HG02642 (cell line): ENCODE results near the gene CNTNAP2.
A peak's percentile ranks its signal among the peaks of the same experiment; 100 is the strongest.

Source experiments
- ATAC-seq: cut with Tn5 transposase; IDR thresholded peaks from one replicate; pipeline ENCODE4 v1.9.1; 2021; ENCODE audit warnings: mild to moderate bottlenecking; ENCODE audit not compliant: unreplicated experiment, poor library complexity

Gene CNTNAP2

DNA sequence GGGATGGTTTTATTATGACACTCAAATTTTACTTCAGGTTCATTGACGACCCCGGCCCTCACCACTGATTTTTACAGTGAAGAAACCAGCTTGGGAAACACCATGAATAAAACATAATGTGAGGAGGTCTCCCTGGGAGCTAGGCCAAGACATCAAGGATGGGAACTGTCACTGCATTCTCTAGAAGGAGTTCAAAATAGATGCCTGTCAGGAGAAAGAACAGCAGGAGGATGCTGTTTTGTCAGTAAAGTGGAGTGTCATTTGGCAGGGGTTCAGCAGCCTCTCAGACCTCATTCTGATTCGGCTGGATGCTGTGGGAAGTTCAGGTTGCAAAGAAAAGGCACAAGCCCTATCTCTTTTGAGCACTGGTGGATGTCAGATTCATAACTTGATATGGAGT, 2113.7 kb downstream of the CNTNAP2 start:
- ATAC-seq = no peak

DNA sequence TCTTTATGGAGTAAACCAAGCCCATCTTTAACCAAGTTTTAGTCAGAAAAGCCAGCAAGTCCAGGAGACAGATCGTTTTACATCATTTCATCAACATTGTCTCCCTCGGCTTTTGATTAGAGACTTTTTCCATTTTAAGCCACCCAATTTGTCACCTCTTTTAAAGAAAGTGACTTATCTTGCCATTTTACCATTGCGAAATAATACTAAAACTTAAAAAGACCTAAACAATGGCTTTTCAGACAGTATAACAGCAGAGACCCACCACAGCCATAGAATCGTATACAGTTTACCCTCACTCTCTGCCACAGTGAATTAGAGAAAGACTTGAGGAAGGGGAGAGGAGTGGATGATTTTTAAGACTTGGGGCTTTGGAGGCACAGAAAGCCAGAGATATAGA, 2114.3 kb downstream of the CNTNAP2 start:
- ATAC-seq = no peak

DNA sequence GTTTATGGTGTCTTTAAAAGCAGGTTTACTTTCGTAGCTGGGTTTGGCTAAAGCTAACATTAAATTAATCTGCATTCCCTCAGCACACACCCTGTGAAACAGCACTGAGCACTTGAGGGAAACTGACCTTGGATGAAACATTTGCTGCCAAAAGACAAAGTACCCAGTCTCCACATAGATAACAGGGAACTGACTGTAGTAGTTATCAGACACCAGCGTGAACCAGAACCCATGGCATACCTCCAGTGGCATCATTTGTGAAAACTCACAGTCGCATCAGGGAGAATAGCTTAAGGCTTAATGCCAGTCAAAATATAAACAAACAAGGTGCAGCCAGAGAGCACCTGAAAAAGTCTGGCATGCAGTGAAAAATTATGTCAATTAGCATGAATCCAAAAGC, 2116.2 kb downstream of the CNTNAP2 start:
- ATAC-seq = no peak

DNA sequence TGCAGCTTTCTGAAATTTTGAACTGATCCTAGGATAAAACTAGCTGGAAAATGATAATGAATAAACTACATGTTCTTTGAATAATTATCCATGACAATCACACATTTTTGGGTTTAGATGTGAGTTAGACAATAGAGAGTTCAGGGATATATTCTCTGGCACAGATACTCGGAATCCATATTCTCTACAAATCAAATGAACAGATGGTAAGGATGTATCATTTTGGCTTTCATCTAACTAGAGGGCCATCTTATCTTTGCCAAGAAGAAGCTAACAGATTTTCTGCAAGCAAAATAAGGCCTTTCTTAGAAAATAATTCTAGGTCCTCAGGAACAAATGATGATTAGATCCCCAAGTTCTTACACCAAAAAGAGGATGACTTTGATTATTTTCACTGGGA, 2118.1 kb downstream of the CNTNAP2 start:
- no peak for ATAC-seq

DNA sequence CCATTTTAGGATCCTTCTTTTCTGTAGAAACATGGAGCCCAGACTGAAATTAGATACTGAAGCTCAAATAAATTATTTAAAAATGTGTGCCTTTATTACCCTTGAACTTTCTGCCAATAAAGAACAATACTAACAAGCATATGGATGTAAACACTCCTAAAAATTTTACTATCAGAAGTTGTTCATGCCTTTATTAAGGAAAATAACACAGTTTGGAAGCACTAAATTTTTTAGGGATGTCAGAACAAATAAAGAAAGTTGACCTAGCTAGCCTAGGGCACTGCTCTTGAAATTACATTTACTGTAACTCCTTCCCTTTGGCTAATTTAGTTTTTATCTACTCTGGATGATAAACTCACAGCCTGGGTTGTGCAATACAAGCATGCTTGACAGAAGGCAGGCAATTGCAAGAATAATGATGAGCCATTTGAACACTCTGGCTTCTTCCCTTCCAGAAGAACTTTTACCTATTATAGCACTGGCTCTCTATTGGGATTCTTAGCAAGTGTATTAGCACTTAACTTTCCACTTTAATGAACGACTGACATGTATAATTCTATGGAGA, 2122.2 kb downstream of the CNTNAP2 start:
- no peak for ATAC-seq

DNA sequence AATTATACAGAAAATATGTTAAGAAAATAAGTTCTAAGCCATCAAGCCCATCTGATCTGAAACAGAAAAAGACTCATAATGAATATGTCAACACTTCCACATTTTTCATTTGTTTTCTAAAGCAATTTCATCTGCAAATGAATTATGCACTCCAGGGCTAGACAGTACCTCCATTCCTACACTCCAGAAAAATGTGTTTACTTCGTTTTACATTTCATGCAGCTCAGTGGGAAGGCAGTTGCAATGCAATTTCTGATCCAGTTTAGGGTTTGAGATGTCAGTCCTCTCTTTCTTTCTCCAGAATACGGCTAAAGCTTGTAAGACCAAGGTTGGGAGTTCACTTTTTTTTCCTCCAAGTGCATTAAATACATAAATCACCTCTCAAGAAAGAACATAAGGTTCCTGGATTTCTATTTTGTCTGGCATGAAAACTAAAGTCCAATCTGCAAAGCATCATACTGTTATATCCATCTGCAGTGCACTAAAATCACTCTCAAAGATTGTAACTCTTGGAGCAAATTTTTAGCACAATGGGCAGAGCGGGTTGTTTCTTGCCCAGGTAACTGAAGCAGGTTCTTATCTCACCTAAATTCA, 2125.2 kb downstream of the CNTNAP2 start:
- ATAC-seq = peak; percentile 28

DNA sequence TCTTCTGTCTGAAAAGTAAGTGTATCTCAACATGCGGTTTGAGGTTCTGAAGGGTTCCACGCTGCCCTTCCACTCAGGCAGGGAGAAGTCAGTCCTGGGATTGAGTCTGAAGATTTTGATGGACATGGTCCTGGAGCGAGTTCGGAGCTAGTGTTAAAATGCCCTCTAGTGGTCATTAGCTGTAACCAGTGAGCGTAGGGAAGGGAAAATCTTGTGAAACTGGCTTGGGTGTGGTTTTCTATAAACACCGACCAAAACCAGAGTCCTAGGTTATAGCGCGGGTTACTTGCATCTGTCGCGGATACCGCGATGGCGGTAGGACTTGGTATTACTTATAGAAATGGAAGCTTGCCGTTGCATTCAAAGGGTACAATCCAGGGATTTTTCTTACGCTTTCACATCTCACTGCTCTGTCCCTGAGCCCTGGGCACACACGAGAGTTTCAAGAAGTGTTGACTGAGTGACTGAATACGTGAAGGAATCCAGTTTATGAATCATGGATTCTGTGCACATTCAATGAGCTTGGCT, 2125.8 kb downstream of the CNTNAP2 start:
- ATAC-seq = peak; percentile 89

DNA sequence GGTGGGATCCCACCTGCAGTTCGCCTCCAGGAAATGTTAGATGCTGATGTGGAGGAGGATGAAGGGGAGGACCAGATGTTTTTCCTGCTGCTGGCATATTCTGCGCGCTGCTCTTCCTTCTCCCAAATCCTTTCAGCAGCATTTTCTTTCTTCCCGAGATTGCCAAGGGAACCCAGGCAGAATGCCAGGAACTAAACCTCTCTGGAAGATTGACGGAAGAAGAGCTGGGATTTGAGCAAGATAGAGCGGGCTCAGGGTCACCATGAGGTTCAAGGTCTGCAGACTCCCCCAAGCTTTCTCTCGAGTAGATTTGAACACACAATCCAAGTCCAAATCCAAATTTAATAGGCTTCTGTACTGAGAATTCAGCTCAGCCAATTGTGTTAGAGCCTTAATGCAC, 2128.8 kb downstream of the CNTNAP2 start:
- no peak for ATAC-seq

DNA sequence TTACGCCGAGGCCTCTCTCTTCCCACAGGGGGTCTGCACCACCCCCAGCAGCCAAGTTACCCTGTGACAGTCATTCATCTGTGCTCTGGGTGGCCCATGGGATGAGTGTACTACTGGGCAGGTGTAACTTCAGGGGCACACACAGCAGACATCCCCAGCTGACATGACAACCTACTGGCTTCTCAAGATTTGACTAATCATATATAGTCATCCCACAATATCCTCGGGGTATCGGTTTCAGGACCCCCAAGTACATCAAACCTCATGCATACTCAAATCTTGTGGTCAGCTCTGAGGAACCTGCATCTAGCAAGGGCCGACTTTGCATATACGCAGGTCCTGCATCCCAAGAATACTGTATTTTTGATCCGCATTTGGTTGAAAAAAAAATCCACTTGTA, 2137.0 kb downstream of the CNTNAP2 start:
- peak; percentile 86 for ATAC-seq

DNA sequence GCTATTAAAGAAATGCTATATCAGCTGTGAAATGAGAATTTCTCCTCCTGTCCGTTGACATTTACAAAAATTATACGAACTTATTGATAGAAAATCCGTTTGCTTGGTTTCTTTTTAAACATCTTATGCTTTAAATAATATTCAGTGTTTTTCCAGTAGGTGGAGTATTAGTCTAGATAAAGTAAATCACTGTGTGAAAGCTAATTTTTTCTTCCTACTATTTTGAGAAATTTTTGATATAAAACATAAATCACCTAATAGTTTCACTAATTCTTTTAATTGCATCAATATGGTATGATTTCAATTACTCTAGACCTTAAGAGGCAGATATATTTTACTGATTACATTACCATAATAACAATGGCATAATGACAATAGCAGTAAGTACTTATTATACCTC, 2138.7 kb downstream of the CNTNAP2 start:
- no peak for ATAC-seq

DNA sequence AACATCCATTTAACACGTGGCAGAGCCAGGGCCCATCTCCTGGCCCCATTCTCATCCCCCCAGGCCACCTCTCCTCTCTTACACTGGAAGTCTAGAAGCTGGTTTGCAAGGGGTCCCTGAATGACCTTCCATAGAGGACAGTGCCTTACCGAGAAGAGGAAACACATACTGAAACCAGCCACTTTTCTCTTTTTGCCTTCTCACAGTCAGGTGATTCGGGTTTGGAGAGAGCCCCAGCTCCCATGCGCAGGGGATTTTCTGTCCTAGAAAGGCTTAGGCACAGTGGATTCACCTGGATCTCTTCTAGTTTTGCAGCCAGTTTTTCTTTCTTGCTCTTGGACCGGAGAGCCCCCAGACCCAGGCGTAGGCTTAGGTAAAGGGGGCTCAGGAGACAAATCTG, 2139.8 kb downstream of the CNTNAP2 start:
- ATAC-seq = no peak

DNA sequence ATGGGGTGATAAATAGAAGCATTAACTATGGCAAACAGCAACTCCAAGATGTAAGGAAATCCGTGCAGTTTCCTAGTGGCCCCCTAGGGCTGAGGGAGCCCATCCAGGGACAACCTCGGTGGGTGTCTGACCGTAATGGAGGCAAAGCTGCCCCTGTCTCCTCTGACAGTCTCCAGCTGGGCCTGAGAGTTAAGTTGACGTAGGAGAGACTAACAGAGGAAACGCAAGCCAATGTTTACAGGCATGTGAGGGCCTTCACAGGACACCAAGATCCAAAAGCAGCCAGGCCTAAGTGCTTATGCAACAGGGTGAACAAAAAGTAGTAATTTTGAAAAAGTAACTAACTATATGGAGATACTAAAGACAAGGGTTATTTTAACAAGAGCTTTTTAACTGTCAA, 2144.0 kb downstream of the CNTNAP2 start:
- ATAC-seq = no peak

DNA sequence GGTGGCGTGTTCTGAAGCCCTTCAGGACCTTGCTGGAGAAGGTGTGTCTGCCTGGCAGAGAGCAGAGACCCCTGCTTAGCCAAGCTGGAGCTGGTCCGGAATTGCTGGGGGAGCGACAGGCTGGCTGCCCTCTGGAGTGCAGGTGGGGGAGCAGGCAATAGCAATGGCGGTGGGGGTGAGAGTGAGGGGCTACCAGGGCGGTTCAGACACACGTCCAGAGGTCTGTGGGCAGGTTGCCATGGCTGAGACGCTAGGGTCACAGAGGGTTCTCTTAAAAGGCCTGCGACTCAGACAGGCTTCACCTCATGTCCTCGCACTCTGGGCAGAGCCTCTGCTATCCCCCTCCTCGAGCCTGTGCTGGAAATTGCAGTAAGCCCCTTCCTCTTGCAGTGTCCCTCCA, 2144.9 kb downstream of the CNTNAP2 start:
- no peak for ATAC-seq

DNA sequence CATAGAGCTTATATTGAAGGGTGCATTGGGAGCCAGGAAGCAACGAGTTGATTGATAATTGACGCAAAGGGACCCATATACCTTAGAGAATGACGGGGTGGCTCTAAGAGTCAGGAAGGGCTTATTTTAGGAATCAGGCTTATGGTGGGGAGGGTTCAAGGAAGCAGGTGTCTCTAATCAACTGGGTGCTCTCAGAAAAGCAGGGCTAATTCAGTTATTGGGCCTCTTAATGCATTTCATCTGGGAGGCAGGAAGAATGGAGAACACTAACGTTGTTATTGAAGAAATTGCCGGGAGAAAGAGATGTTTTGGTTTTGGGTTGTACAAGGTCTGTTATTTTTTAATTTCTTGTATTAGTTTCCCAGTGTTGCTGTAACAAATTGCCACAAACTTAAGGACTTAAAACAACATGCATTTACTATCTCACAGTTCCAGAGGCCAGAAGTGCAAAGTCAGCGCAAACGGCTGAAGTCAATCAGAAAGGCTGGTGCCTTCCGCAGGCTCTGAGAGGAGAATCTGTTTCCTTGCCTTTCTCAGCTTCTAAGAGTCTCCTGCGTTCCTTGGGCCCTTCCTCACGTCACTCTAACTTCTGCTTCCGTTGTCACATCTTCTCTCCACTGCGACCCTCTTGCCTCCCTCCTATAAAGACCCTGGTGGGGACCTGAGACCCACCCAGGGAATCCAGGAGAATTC, 2145.5 kb downstream of the CNTNAP2 start:
- ATAC-seq = no peak

DNA sequence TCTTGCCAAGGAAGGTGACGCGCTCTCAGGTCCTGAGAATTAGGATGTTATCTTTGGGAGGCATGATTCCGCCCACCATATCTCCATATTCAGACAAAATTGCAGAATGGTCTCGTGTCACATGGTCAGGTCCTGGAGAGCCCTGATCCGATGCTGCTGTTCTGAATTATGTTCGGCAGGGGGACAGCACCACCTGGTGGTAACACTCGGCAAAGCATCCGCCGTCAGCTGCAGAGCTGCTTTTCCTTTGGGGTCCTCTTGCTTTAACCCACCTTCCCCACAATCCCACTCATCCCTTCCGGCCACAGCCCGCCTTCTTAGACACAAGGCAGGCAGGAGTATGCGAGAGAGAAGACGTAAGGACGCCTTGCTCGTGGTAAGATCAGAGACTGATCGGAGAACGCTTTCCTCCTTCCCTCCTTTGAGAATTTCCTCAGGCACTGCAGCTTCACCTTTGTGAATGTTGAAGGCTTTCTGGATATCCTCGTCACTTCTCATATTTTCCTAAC, 2146.2 kb downstream of the CNTNAP2 start:
- ATAC-seq = peak; percentile 89

DNA sequence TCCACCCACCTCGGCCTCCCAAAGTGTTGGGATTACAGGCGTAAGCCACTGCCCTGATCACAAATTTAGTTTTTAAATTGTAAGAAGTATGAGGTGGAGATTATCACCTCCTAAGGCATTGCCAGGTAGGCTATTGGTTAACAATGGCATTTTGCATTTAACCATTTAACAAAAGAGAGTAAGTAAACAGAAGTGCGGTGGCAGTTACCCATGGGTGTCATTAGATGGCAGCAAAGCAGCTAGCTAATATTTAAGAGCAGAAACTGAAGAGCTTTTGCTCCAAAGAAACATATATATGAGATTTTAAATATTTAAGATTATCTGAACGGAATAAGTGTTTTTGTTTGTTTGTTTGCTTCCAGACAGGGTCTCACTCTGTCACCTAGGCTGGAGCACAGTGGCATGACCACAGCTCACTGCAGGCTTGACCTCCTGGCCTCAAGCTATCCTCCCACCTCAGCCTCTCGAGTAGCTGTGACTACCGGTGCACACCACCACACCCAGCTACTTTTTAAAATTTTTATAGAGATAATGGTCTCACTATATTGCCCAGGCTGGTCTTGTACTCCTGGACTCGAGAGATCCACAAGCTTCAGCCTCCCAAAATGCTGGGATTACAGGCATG, 2148.4 kb downstream of the CNTNAP2 start:
- peak; percentile 46 for ATAC-seq

DNA sequence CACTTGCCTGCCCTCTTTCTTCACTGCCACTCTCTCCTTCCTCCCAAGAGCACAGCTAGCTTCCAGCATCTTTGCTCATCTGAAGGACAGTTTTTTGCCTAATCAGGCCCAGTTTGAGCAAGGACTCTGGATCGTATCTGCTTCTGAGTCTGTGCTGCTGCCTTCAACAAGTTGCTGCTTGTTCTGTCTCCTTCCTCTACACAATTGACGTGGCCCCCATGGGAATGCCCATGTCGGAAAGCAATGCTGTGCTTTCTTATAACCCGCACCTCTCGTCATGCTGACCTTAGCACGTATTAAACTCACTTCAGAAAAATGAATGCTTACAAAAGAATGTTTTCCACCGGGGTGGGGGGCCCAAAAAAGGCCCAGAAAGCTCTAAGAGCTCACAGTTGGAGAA, 2149.3 kb downstream of the CNTNAP2 start:
- ATAC-seq = no peak

DNA sequence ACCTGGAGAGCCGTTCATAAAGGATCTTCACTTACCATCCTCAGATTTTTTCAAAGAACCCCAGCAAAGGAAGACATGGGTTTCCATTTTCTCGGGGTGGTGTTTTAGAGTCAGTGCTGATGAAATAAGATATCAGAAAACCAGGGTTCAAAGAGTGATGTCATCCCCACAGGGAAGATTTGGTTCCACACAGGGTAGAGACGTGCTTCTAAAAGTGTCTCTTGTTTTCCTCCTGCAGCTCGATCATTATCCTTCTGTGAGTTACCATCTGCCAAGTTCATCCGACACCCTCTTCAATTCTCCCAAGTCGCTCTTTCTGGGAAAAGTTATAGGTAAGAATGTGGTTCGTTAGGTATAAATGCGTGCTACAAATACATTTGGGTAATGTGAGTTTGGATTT, 2150.2 kb downstream of the CNTNAP2 start:
- ATAC-seq = no peak

DNA sequence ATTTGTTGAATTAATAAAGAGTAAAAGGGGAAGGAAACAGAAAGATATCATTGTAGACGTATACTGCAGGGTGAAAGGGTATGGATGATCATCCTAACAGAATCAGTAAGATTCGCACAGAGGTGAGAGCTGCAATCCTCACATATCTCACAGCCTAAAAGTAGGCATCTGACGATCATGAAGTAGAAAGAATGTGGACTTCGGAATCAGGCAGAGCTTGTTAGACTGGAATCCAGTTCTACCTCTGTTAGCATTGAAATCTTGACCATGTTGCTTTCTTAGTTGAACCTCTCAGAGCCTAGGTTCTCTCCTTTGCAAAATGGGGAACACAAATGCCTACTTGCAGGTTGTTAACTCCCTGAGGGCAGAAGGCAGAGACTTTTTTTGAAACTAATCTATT, 2154.0 kb downstream of the CNTNAP2 start:
- ATAC-seq = no peak

DNA sequence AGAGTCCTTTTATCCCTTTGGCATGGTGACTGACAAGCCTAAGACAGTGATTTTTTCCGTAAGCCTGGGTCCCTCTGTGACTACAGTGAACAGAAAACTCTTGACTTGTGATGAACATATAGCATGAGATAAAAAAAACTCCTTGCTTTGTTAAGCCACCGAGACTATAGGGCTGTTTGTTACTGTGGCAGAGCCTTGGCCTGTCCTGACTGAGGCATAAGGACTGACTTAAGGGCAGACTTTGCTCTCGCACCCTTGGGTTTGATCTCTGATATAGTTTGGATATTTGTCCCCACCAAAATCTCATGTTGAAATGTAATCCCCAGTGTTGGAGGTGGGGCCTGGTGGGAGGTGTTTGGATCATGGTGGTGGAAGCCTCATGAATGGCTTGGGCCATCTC, 2157.5 kb downstream of the CNTNAP2 start:
- no peak for ATAC-seq

DNA sequence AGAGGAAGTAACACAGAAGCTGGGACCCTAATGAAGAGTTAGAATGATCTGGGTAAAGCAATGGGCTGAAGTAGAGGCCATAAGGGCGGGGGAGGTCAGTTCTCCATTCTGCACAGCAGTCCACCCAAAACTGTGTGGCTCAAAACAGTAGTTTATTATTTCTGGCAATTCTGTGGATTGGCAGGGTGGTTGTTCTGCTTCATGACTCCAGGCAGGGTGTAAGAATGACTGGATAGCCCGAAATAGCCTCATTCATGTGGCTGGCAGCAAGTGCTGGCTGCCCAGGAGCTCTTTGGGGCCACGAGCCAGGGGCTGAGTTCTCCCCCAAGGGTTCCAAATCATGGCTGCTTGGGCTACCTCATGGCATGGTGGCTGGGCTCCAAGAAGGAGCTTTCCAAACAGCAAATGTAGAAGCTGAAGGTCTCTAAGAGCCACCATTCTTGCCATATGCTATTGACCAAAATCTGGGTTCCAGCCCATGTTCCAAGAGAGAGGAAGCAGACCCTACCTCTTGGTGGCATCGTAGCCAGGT, 2158.8 kb downstream of the CNTNAP2 start:
- no peak for ATAC-seq
